ENCODE data around the gene SPTB. TPM values are rescaled to one million over a fixed set of nuclear protein-coding genes. Genes with fewer than 3 reads are reported as not detected.

The SPTB gene
- total RNA-seq, 1 donor, result under 0.01 TPM

DNA sequence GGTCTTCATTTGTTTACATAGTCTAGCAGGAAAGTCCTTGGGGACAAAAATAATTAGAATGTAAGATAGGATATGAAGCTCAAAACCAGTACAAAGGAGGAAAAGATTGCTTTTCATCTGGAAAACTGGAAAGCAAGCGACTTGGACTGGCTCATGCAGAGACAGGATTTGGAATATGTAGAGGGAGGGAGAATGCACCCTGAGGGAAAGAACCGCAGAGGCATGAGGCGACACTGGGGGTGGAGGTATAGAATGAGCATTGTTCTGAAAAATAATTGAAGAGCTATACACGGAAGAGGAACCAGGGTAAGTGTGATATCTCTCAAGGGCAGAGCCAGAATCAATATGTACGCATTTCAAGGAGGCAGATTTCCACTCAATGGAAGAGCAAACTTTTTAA is 90.0 kb downstream of the SPTB start:
- no peak overlapping the region for H3K4me3 ChIP-seq (ENCODE audit: low read depth, low read length)
- no peak for DNase-seq (ENCODE audit: low read depth)
- TF ChIP-seq, protein P1, sequence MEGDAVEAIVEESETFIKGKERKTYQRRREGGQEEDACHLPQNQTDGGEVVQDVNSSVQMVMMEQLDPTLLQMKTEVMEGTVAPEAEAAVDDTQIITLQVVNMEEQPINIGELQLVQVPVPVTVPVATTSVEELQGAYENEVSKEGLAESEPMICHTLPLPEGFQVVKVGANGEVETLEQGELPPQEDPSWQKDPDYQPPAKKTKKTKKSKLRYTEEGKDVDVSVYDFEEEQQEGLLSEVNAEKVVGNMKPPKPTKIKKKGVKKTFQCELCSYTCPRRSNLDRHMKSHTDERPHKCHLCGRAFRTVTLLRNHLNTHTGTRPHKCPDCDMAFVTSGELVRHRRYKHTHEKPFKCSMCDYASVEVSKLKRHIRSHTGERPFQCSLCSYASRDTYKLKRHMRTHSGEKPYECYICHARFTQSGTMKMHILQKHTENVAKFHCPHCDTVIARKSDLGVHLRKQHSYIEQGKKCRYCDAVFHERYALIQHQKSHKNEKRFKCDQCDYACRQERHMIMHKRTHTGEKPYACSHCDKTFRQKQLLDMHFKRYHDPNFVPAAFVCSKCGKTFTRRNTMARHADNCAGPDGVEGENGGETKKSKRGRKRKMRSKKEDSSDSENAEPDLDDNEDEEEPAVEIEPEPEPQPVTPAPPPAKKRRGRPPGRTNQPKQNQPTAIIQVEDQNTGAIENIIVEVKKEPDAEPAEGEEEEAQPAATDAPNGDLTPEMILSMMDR (IDR thresholded peaks at IDR 0.05; ENCODE audit: insufficient read depth, low read length), result no peak

DNA sequence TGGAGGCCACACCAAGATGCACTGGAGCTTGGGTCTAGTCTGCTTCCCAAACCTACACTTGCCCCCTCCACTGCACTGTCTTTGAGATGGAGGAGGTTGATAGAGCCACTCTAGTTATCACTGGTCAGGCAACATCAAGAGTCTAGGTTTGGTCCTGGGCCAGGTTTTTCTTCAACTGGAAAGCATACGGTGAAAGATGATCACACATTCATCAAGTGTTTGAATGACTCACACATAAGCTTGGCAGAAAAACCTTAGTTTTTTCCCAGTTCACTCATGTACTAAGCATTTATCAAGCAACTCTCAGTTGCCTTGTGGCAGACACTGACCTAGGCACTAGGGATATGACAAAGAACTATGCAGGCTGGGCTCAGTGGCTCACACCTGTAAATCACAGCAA is 91.0 kb downstream of the SPTB start:
- TF ChIP-seq, protein P1 (IDR thresholded peaks at IDR 0.05; ENCODE audit: insufficient read depth, low read length), result no peak
- peak; percentile 94 for DNase-seq (ENCODE audit: low read depth)
- no peak overlapping the region for H3K4me3 ChIP-seq (ENCODE audit: low read depth, low read length)

DNA sequence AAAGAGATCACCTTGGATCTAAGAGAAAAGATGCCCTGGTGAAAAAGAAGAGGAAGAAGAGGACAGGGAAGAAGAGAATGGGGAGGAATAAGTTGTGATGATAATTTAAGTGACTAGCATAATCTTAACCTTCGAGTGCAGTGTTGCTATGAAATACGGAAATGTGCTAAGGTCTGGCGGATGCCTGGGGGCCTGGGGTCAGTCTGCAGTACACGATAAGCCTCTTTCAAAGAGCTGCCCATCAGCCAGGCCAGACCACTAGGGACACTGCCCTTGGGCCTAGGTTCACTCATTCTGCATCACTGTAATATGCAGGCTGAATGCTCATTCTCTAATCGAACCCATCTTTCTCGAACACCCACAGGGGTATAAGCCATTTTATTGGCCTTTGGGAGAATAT is 92.1 kb downstream of the SPTB start:
- TF ChIP-seq, protein P1 (IDR thresholded peaks at IDR 0.05; ENCODE audit: insufficient read depth, low read length), result no peak

DNA sequence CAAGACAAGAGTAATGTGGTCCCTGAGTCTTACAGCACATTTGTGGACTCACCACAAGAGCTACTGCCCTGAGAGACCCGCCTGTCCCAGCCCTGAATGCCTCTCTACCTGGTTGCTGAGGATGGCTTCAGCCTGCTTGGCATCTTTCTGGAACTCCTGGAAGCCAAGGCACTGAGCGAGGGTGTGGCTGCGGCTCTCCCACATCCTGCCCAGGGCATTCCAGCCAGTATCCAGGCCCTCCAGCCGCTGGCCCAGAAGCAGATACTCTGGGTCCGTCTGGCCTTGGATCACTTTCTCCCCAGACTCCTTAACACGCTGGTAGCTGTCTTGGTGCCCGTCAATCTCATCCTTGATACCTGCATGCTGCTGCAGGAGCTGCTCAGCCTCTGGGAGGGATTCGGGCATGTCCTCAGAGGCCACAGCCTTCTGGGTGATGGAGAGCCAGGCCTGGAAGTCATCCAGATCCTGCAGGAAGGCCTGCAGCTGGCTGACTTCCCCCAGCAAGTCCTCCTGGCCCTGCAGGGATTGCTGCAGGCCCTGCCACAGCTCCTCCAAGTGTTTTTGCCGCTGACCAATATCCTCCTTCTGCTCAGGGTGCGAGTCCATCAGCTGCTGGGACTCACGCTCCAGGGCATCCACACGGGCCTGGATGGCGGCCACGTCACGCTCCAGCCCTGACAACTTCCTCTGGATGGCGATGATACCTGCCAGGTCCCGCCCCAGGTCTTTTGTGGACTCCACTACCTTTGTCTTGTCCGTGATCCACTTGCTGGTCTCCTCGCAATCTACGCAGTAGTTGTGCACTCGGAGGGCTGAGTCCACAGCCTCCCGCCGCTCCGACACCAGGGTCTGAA is 93.2 kb downstream of the SPTB start:
- TF ChIP-seq, protein P1 (IDR thresholded peaks at IDR 0.05; ENCODE audit: insufficient read depth, low read length), result no peak
- no peak overlapping the region for H3K4me3 ChIP-seq (ENCODE audit: low read depth, low read length)
- peak; percentile 57 for DNase-seq (ENCODE audit: low read depth)

More for the DNA sequence above, 92.1 kb downstream of the SPTB start:
- DNase-seq (ENCODE audit: low read depth), result no peak
- H3K4me3 ChIP-seq (ENCODE audit: low read depth, low read length), result no peak overlapping the region

DNA sequence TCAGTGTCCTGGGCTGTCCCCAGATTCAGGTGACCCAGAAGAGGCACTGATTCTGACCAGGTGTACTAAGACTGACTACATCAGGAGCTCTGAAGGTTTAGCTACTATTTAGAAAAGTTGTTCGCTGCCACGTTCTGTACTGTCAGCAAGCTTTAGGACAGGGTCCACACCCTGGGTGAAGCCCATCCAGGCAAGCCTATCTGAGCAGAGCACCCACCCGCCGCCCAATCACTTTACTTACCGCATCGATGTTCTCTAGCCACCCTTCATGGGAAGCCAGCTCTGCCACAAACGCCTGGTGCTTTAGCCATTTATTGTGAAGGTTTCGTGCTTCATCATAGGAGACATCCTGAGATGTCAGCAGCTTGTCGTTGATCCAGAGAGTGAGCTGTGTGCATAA is 95.7 kb downstream of the SPTB start:
- H3K4me3 ChIP-seq (ENCODE audit: low read depth, low read length), result no peak overlapping the region
- DNase-seq (ENCODE audit: low read depth), result no peak
- TF ChIP-seq, protein P1 (IDR thresholded peaks at IDR 0.05; ENCODE audit: insufficient read depth, low read length), result no peak

DNA sequence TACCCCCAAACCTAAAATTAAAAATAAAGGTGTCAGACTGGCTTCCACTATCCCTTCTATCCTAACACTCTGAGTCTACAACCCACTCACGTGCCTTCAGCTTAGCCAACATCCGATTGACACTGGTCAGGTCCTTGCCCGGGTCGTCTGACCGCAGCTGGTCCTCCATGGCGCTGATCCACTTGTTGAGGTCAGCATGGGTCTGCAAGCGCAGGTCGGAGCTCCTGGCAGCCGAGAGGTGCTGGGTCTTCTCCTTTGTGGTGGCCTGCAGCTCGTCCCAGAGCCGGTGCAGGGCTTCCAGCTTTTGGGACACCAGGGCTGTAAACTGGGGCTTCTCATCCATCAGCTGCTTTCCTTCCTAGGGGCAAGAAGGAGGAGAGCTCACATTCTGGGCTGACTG is 97.5 kb downstream of the SPTB start:
- no peak for DNase-seq (ENCODE audit: low read depth)
- TF ChIP-seq, protein P1 (IDR thresholded peaks at IDR 0.05; ENCODE audit: insufficient read depth, low read length), result no peak
- no peak overlapping the region for H3K4me3 ChIP-seq (ENCODE audit: low read depth, low read length)
